ENCODE data around the gene KTI12.
"Not testable (repeated sequence)": the region's sequence is repeated elsewhere in the genome, so short reads cannot be mapped to it uniquely, and the experiment has no call there.

The KTI12 gene, protein sequence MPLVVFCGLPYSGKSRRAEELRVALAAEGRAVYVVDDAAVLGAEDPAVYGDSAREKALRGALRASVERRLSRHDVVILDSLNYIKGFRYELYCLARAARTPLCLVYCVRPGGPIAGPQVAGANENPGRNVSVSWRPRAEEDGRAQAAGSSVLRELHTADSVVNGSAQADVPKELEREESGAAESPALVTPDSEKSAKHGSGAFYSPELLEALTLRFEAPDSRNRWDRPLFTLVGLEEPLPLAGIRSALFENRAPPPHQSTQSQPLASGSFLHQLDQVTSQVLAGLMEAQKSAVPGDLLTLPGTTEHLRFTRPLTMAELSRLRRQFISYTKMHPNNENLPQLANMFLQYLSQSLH

GRCh38 chr1:52033190-52034049 is at the start of gene KTI12:
KTI12 (minus strand) TSS chr1:52033810; CDS start chr1:52033761, 49 bp downstream.
- peak; percentile 91 for DNase-seq (ENCODE audit: extremely low spot score)
- ChIA-PET CTCF (interaction anchor here (1.0 kb wide), 1 partner anchor 137 kb away, joined by 3 read pairs; no protein-coding TSS in a partner anchor), POLR2A (no interaction called here)
- TF ChIP-seq, protein P1, sequence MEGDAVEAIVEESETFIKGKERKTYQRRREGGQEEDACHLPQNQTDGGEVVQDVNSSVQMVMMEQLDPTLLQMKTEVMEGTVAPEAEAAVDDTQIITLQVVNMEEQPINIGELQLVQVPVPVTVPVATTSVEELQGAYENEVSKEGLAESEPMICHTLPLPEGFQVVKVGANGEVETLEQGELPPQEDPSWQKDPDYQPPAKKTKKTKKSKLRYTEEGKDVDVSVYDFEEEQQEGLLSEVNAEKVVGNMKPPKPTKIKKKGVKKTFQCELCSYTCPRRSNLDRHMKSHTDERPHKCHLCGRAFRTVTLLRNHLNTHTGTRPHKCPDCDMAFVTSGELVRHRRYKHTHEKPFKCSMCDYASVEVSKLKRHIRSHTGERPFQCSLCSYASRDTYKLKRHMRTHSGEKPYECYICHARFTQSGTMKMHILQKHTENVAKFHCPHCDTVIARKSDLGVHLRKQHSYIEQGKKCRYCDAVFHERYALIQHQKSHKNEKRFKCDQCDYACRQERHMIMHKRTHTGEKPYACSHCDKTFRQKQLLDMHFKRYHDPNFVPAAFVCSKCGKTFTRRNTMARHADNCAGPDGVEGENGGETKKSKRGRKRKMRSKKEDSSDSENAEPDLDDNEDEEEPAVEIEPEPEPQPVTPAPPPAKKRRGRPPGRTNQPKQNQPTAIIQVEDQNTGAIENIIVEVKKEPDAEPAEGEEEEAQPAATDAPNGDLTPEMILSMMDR (IDR thresholded peaks at IDR 0.05; ENCODE audit: control extremely low read depth, extremely low read depth, low read depth, missing control alignments): no peak

GRCh38 chr1:52080014-52080415 is 46.4 kb upstream of the KTI12 start:
- ChIA-PET CTCF (interaction anchor here (2.1 kb wide), 1 partner anchor 10 kb away, joined by 7 read pairs; no protein-coding TSS in a partner anchor), POLR2A (interaction anchor here (0.7 kb wide), 1 partner anchor 28 kb away, joined by 4 read pairs; no protein-coding TSS in a partner anchor)
- DNase-seq (ENCODE audit: extremely low spot score): no peak
- TF ChIP-seq, protein P1 (IDR thresholded peaks at IDR 0.05; ENCODE audit: control extremely low read depth, extremely low read depth, low read depth, missing control alignments): no peak

DNA sequence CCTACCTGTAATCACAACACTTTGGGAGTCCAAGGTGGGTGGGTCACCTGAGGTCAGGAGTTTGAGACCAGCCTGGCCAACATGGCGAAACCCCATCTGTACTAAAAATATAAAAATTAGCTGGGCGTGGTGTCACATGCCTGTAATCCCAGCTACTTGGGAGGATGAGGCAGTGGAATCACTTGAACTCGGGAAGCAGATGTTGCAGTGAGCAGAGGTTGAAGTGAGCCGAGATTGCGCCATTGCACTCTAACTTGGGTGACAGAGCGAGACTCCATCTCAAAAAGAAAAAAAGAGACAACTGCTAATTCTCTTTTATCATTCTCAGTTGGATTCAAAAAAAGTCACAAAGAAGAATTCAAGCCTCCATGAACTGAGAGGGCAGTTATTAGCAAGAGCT is 43.7 kb upstream of the KTI12 start:
- POLR2A ChIA-PET; DNase-seq (ENCODE audit: extremely low spot score): not testable (repeated sequence)
- CTCF ChIA-PET: interaction anchor here (1.0 kb wide), 1 partner anchor 20 kb away, joined by 3 read pairs; no protein-coding TSS in a partner anchor

GRCh38 chr1:52072291-52072690 is 38.7 kb upstream of the KTI12 start:
- ChIA-PET POLR2A (interaction anchor here (0.7 to 1.3 kb wide), 2 partner anchors 10 to 16 kb away, joined by 3 to 4 read pairs; partner anchors contain the start of gene BTF3L4), CTCF (interaction anchor here (1.0 to 2.3 kb wide), 6 partner anchors 9 to 224 kb away, joined by 3 to 8 read pairs (median 5); no protein-coding TSS in a partner anchor)
- TF ChIP-seq, protein P1 (IDR thresholded peaks at IDR 0.05; ENCODE audit: control extremely low read depth, extremely low read depth, low read depth, missing control alignments): no peak
- no peak for DNase-seq (ENCODE audit: extremely low spot score)

- no peak for DNase-seq (ENCODE audit: extremely low spot score)
- TF ChIP-seq, protein P1 (IDR thresholded peaks at IDR 0.05; ENCODE audit: control extremely low read depth, extremely low read depth, low read depth, missing control alignments): no peak
- CTCF ChIA-PET: interaction anchor here (1.0 to 2.3 kb wide), 7 partner anchors 10 to 41 kb away, joined by 3 to 8 read pairs (median 3); partner anchors contain the start of genes BTF3L4 and TXNDC12
- POLR2A ChIA-PET: no interaction called here
These were observed 37.1 kb upstream of the KTI12 start for GRCh38 chr1:52070704-52071103.

DNA sequence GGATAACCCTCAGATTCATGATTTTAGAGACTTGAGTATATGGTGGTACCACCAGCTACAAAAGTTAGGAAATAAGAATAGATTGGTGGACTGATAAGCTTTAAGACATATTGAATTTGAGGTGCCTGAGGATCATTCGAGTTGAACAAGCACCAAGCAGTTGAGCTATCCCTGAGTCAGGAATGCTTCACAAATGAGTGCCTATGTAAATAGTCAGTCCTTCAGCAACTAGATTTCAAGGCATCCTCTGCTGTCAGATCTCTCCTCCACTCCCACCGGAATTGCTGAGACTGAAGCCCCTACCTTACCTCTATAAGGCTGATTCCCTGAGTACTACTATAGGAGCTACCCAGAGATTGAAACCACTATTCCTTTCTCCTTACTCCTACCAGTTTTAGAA is 29.6 kb upstream of the KTI12 start:
- POLR2A ChIA-PET: no interaction called here
- CTCF ChIA-PET: interaction anchor here (1.0 kb wide), 1 partner anchor 10 kb away, joined by 3 read pairs; no protein-coding TSS in a partner anchor
- DNase-seq (ENCODE audit: extremely low spot score): no peak
- TF ChIP-seq, protein P1 (IDR thresholded peaks at IDR 0.05; ENCODE audit: control extremely low read depth, extremely low read depth, low read depth, missing control alignments): no peak
